ENCODE results near the gene DNLZ.
"Not testable (repeated sequence)": the region's sequence is repeated elsewhere in the genome, so short reads cannot be mapped to it uniquely, and the experiment has no call there.

Gene DNLZ

DNA sequence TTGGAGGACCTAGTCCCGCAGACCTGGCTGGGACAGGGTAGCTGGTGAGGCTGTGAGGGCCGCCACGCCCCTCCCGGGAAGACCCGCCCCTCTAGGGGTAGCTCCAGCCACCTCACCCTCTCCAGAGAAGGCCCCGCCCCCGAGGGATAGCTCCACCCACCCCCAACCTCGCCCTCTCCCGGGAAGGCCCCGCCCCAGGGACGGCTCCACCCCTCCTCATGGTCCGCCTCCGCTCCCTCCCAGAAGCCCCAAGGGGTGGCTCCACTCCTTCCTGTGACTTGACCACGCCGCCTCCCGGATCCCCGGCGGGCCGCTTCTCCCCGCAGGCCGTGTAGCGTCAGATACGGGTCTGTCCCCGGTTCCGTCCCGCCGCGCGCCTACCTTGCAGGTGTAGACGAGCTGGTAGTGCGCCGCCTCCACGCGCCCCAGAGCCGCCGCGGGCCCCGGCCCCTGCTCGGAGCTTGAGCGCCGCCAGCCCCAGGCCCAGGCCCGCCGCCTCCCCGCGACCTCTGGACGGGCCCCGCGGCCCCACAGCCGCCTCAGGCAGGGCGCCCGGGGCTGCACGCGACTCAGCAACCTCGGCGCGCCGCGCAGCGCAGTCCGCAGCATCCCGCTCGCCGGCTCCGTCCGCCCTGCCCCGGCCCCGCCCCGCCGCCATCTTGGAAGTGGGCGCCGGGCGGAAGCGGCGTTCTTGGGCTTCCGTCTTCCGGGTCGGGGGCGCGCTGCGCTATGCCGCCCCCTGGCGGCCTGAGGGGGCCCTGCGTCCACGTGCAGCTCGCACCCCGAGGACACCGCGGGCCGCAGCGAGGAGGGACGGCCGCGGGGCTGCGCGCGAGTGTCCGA lies at the start of gene DNLZ:
TSS of gene DNLZ (minus strand) at position 639 of the 843 bp plus-strand sequence. CDS start at position 609, 30 bp downstream.
- DNase-seq, result peak; percentile 94

DNA sequence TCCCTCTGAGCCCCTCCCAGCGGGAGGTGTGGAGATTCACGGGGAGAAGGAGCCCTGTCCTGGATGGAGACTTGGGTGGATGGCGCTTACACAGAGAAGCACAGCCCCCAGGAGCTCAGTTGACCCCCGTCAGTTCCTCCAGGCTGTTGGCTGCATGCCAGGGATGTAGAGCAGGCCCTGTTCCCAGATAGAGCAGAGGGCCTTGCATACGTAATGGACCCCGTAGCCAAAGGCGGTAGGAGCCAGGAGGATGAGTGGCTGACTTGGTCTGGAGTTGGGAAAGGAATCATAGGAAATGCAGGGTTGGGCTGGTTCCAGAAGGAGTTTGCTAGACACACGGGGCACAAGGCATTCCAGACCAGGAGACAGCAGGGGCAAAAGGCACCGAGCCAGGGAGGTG lies 49.4 kb upstream of the DNLZ start:
- DNase-seq, result no peak

DNA sequence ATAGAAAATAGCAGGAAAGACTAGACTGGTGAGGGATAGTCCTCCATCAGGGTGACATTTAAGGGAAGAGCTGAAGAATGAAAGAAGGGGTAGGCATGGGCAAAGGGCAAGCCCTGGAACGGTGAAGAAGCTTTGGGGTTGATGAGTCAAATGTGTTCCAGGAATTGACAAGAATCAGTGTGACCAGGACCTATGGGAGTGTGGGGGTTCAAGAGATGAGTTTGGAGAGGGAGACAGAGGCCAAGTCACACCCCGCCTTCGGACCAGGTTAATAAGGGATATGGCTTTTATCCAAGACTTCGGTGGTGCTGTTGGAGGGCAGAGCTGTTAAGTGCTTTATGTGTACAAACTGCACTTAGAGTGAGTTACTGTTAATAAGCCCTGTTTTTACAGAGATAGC lies 47.8 kb upstream of the DNLZ start:
- no peak for DNase-seq

DNA sequence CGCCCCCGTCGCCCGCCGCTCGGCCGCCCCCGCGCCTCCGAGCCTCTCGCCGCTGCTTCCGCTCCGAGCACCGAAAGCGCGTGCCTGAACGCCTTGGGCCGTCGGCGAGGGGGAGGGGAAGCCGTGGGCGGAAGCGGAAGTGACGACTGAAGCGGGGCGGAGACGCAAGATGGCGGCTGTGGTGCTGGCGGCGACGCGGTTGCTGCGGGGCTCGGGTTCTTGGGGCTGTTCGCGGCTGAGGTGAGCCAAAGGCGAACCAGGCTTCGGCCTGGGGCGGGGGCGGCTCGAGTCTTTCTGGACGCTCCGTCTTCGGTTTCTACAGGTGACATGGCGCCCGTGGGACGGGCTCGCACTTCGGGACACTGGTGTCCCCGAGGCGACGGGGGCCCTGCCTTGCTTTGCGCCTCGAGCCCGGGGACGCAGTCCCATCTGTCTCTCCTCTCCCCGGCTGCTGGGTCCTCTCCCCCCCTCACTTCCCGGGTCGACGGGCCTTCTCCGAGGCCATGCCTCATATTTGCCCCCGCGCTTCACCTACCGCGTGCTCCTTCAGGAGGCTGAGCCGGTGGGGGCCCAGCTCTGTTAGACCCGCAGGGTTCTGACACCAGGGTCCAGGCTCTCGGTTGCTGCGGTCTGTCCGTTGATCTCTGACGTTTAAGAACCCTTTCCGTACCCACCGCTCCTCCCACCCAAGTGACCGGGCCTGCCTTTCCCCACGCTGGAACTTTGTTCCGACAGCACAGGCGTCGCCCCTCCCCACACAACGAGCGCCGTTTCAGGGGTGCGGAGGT lies 47.1 kb upstream of the DNLZ start, which contains the start of the genes ENTR1 and PMPCA:
TSS of gene ENTR1 (minus strand) at position 115 of the 788 bp plus-strand sequence. CDS start 217 bp downstream, outside the sequence.
TSS of gene PMPCA (plus strand) at position 159 of the 788 bp plus-strand sequence. CDS start at position 170, 11 bp downstream.
- DNase-seq, result peak; percentile 95

DNA sequence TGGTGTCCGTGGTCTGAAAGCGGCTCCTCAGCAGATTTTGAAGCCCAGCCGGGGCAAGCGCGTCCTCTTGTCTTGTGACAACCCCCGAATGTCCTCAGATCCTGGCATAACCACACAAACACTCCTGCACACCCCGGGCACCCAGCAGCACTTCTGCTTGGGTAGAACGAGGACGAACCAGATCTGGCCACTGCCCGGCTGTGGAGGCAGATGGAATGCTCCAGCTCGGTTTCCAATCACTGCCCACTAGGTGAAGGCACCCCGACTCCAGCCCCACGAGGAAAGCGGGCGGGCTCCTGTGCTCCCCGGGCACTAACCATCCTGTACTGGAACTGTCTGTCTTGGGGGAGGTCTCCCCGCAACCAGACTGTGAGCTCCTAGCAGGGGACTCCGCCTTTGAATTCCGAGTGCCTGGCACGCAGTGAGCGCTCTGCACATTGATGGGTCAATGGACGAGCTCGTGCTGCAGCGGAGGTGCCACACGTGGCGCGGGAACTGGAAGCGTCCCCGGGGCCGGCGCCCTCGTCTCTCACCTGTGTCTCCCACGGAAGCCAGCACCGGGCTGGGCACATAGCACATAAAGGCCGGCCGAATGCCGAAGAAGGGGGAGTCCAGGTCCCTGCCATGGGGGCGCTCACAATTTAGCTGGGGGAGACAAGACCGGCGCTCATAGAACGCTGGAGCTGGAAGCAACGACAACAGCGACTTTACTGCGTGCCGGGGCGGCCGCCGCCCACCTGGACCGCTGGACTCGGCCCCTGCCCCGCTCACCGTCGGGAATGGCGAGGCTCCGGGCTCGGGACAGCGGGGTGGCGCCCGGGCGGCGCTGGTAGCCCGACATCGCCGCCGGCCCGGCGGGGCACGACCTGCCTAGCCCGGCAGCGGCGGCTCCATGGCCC lies 46.3 kb upstream of the DNLZ start:
- peak; percentile 33 for DNase-seq

DNA sequence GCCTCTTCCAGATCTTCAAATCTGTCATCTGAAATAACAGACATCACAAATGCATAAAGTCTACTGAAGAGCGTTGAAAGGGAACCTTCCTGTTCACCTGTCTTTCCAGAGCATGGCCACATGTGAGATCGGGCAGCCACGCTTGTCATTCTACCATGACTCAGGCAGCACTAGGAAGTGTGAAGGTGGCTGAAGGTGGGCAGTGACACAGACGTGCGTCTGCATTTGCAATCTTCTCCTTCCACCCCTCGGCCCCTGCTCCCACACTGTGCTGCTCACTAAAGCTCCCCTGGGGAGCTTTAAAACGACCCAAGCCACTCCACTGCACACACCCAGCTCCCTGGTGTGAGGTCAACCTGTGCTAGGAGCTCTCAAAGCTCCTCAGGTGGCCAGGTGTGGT lies 44.4 kb upstream of the DNLZ start:
- DNase-seq, result no peak

DNA sequence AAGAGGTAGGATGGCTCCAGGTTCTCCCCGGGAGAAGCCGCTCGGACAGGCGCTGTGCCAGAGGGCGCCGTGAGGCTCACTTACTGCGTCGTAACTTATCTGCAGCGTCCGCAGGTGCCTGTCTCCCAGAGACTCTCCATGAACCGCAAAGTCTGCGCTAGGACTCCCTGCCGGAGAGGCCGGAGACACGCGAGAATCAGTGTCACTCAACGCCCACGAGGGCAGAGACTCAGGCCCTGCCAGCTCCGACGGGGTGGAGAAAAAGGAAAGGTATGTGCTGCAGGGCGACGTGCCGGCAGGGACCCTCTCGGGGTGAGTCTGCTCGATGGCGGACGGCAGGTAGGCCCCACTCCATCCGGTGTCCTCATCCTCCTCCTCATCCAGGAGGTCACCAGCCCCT lies 43.5 kb upstream of the DNLZ start:
- DNase-seq, result not testable (repeated sequence)

DNA sequence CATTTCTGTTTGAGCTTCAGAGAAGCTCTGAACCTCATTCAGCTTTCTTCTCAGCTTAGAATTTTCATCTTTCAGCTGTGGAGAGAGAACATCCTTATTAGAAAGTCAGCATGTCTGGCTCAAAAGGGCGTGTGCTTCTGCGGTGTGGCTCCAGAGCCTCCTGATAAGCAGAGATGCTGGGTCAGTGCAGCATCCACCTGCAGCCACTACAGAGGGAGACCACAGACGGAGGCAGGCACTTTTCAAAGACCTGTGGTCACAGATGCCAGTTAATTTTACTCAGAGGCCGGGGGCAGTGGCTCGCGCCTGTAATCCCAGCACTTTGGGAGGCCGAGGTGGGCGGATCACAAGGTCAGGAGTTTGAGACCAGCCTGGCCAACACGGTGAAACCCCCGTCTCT lies 42.4 kb upstream of the DNLZ start:
- not testable (repeated sequence) for DNase-seq

DNA sequence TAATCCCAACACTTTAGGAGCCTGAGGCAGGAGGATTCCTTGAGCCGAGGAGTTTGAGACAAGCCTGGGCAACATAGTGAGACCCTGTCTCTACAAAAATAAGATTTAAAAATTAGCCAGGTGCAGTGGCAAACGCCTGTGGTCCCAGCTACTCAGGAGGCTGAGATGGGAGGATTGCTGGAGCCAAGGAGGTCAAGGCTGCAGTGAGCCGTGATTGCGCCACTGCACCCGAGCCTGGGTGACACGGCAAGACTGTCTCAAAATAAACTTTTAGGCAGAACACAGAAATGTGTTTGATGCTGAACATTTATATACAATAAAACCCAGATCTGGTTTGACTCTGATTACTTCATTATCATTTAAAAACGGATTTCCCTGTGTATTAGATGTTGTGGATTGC lies 41.9 kb upstream of the DNLZ start:
- no peak for DNase-seq

DNA sequence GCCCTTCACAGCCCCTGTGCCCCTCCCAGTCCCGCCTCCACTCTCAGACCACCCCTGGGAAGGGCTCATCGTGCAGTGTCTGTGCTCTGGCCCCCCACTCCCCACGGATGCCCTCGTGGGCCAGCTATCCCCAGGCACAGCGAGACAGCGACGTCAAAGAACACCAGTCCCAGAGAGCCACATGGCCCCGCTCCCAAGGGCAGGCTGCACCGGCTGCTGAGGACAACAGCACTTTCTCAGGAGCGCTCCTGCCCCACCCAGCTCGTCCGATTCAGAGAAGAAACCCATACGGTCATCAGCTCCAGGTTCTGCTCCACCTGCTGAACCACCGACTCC lies 41.2 kb upstream of the DNLZ start:
- no peak for DNase-seq

DNA sequence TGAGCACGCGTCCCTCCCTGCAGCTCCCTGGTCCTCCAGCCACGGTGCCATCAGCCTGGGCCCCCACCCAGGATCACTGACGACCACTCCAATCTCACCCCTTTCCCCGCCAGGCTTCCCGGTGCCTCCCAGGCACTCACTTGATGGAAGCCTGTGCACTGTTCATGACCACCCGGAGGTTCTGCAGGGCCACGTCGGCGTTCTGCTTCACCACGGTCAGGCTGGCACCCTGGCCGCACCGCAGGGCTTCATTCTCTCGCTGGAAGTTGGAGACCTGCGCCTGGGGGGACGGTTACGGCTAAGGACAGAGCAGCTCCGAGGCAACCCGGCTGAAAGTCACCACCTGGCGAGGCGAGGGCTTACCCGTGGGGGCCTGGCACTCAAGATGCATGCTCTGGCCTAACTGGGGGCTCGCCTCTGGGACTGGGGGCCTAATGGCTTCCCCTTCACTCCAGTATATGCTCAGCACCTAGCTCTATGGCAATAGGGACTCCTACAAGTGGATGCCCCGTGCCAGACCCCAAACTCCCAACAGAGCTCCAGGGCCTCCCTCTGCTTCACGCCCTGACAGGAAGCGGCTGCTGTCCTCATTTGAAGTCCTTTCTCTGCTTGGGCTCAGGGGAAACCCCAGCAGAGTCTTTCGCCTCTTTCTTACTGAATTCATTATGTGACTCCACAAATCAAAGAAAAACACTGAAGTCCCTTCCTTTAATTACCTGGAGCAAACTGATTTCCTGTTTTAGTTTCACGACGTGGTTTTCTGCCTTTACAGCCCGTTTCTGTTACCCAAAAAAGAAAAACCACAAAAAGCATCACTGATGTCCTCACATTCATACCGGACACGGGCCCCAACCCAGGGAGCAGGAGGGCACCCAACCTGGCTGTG lies 40.6 kb upstream of the DNLZ start:
- peak; percentile 70 for DNase-seq

DNA sequence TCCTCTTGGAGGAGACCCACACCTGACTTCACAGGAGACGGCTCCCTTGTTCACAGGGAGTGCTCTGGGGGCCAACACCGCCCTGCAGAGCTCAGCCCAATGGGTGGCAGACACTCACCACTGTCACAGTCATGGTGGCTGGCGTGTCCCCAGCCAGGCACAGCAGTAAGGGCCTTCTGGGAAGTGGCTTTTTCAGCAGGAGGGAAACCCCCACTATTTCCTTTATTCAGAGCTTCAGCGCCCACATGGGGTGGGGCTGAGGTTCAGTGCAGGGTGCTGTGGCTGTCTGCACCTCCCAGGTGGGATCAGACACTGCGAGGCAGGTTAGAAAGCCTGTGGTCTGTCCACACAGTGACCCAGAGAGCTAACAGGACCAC lies 40.0 kb upstream of the DNLZ start:
- peak; percentile 90 for DNase-seq

DNA sequence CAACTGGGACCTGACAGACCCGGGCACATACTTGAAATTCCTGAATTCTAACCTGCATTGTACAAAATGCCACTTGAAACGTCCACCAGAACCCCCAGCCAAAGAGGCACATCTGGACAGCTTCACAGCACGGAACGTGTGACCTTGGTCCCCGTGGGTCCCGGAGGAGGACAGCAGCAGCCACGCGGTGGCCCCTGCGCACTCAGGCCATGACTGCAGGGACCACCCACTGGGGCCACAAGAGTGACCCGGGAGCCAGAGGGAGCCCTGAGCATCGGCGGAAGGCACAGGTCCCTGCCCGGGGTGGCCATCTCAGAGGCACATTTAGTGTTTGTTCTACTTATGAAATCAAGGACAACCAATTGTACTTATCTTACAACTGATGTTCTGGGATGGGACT lies 38.5 kb upstream of the DNLZ start:
- DNase-seq, result no peak

DNA sequence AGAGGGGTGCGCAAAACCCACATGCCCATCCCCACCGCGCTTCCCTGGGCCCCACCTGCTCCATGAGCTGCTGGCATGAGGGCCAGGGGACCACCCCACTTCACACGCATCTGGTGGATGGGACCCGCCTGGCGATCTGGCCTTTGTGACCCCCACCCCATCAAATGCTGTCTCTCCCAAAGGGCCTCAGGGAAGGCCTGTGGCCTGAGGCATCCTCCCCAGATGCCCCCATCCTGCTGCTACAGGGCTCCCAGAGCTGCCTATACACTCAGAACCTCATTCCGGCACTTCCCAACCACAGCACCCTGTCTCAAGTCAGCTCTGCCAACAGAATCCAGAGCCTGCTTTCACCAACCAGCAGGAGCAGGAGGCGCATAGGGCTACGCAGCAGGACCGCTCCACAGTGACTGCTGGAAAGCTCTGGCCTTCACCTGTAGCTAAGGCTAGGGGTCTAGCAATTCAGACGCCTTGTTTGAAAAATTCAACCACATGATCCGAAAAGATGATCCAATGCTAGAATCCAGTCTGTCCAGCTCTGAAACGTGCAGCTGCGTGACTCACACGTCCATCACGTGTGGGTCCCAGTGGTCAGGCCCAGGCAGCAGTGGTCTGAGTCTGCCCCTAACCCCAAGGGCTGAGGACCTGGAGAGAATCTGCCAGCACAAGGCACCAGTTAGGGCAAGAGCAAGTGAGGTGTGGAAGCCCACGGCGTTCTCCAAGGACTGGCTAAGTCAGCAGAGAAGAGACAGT lies 37.8 kb upstream of the DNLZ start:
- DNase-seq, result no peak

DNA sequence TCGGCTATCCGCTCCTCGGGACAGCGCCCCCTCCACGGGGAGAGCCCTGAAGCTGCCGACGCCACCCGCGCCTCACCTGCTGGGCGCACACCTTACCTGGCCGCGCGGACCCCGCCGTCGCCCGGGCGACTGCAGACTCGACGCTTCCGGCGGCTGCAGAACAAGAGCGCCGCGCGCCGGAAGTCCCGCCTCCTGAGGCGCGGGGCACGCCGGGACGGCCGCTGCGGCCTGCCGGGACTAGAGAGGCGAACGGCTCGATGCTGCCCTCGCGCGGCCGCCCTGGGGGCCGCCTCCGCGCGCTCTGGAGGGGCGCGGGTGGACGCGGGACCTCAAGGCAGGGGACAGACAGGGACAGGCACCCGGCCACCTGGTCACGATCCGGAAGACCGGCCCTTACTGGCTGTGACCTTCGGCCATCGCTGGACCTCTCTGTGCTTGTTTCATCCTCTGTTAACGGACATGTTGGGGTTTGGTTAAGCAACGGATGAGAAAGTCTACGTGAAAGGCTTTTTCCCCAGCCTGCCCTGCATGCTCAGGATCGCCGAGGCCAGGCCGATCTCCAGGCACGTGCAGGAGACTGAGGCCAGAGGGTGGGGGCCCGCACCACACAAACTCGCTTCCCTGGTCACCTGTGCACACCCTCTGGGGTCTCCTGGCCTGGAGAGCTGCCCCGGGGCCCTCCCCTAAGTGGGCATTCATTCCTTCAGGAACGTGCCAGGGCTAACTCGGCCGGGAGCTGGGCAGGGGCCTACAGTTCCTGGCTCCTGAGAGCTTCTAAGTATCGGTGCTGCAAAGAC lies 36.7 kb upstream of the DNLZ start, which contains the start of gene SNAPC4:
TSS of gene SNAPC4 (minus strand) at position 133 of the 797 bp plus-strand sequence. CDS start 1,742 bp downstream, outside the sequence.
- DNase-seq, result peak; percentile 88

DNA sequence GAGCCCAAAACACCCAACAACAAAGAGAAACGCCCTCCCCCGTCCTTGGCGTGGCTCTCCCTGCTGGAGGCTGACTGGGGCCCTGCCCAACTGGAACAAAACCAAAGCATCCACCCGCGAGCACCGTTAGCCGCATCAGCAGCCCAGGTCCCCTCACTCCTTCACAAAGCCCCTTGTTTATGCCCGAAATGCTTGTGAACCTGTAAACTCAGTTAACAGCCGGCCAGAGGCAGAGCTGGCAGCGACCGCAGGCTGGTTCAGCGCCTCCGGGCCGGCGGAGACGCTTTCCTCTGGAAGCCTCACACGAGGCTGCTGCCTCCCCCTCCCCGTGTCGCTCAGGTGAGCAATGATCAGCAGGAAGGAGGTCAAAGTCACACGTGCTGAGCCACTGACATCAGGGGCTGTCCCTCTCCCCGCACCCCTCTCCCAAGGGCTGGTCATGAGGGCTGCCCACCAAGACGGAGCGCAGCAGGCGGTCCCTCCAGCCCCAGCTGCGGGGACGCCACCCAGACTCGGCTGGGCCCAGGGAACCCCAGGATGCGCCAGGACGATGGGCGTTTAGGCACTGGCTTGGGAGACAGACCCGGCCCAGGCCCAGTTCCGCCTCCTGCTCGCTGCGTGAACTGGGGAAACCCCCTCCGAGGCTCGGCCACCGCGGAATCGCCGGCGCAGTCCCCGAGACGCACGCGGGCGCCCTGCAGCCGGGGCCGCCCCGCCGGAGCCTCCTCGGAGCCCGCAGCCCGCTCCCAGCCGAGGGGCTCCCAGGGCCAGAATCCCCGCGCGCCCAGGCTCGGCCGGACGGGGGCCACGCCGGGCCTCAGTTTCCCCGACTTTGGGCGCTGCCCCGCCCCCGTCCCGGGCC lies 35.9 kb upstream of the DNLZ start:
- DNase-seq, result peak; percentile 54

DNA sequence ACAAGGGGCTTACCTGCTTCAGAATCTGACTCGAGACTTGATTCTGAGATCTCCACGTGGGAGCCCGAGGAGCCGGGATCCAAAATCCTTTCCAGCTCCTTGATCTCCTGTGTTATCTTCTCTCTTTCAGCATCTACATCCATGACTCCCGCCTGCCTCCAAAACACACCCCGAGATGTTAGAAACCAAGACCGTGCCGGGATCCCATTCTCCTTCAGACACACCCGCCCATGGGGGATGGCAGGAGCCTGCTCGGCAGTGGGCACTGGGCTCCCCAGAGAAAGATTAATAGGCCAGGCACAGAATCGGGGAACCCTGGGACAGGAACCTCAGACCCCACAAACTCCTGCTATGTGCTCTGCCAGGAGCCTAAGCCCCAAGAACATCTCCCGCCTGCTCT lies 34.7 kb upstream of the DNLZ start:
- DNase-seq, result no peak

DNA sequence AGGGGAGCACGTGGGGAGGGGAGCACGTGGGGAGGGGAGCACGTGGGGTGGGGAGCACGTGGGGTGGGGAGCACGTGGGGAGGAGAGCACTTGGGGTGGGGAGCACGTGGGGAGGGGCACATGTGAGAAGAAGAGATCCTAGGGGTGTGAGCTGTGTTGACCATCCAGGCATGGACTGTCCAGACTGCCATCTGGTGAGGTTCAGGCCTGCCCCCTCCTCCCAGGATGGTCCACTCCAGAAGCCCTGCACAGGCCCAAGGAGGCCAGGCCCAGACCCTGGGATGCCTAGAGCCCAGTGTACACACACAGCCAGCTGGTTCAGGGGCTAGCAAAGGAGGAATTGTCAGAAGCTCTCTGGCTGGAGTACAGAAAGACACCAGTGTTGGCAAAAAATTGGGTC lies 34.1 kb upstream of the DNLZ start:
- DNase-seq, result no peak

DNA sequence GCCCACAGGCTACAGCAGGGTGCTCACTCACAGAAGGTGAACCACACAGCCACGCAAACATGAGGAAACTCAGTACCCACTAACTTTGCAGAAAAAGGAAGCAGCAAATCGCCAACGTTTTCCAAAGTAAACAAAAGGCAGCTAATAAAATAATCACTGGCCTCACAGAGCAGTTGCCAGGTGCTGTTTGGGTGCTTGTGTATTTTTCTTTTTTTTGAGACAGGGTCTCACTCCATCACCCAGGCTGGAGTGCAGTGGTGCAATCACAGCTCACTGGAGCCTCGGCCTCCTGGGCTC lies 32.6 kb upstream of the DNLZ start:
- DNase-seq, result no peak

Measured in CD4-positive, alpha-beta T cell treated with Interleukin-21 for 1 hour (primary cell).